ENCODE results near the gene ADGRB3. TPM values are rescaled to one million over a fixed set of nuclear protein-coding genes. Genes with fewer than 3 reads are reported as not detected.

ADGRB3 gene
- total RNA-seq, 3 donors from 2014 or later: 1.1 to 2.3 (median 1.2) TPM

GRCh38 chr6:69366831-69367230 is 731.7 kb downstream of the ADGRB3 start:
- intact Hi-C loops (cut with DNase I; ENCODE audit: low total_unique reads): no loop called here
- no peaks in the 10 kb centered on the region for H3K27me3 ChIP-seq
- no peak overlapping the region for H3K4me3 ChIP-seq
- no peak for DNase-seq (ENCODE audit: low spot score in 2 of 2)
- H3K4me1 ChIP-seq: no peaks in the 10 kb centered on the region
- TF ChIP-seq CTCF (IDR thresholded peaks at IDR 0.05) (no peak), POLR2AphosphoS5 (IDR thresholded peaks at IDR 0.05) (no peak), POLR2A (IDR thresholded peaks at IDR 0.05) (no peak)
- no peak overlapping the region for H3K27ac ChIP-seq
- no peaks in the 10 kb centered on the region for H3K36me3 ChIP-seq
- H3K9me3 ChIP-seq: no peaks in the 10 kb centered on the region

DNA sequence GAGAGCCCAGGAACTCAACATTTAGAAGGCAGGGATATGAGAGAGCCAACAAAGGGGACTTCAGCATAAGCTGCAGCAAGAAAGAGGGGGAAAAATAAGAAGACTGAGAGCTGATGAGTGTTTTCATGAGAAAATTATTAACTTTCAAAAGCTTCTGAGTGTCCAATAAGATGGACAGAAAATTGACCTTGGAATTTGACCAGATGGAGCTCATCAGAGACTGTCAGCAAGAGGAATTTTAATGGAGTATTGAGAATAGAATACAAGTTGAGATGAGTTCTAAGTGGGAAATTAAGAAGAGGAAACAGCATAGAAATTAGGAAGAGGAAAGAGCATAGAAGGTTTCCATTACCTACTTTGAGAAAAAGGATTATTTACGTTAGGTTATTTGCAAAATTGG is 733.5 kb downstream of the ADGRB3 start:
- H3K27me3 ChIP-seq: no peaks in the 10 kb centered on the region
- H3K36me3 ChIP-seq: no peaks in the 10 kb centered on the region
- H3K27ac ChIP-seq: no peak overlapping the region
- H3K4me3 ChIP-seq: no peak overlapping the region
- H3K4me1 ChIP-seq: no peaks in the 10 kb centered on the region
- no peak for DNase-seq (ENCODE audit: low spot score in 2 of 2)
- intact Hi-C loops (cut with DNase I; ENCODE audit: low total_unique reads): no loop called here
- TF ChIP-seq CTCF (IDR thresholded peaks at IDR 0.05) (no peak), POLR2AphosphoS5 (IDR thresholded peaks at IDR 0.05) (no peak), POLR2A (IDR thresholded peaks at IDR 0.05) (no peak)
- no peaks in the 10 kb centered on the region for H3K9me3 ChIP-seq

- TF ChIP-seq POLR2A (IDR thresholded peaks at IDR 0.05): no peak
- H3K27me3 ChIP-seq: no peaks in the 10 kb centered on the region
- no peaks in the 10 kb centered on the region for H3K36me3 ChIP-seq
- DNase-seq (ENCODE audit: low spot score in 2 of 2): no peak
- no peaks in the 10 kb centered on the region for H3K4me1 ChIP-seq
- intact Hi-C loops (cut with DNase I; ENCODE audit: low total_unique reads): no loop called here
- H3K4me3 ChIP-seq: no peak overlapping the region
- H3K9me3 ChIP-seq: no peaks in the 10 kb centered on the region
- H3K27ac ChIP-seq: no peak overlapping the region
Measured at GRCh38 chr6:69370763-69371162, 735.7 kb downstream of the ADGRB3 start.

DNA sequence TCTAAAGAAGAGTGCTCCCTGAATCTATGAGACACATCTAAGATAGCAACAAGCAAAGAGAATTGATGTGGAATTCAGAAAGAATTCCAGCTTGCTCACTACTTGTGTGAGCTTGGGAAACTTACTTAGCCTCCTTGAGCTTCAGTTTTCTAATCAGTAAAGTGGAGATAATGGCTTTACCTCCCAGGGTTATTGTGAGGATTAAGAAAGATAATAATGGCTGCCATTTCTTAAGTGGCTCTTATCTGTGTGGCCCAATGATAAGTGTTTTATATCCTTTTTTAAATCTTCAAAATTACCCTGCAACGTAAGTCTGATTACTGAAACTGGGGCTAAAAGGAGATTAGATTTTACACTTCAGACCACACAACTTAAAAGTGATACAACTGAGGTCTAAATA is 743.2 kb downstream of the ADGRB3 start:
- H3K27me3 ChIP-seq: no peaks in the 10 kb centered on the region
- H3K27ac ChIP-seq: no peak overlapping the region
- DNase-seq (ENCODE audit: low spot score in 2 of 2): no peak
- TF ChIP-seq POLR2AphosphoS5 (IDR thresholded peaks at IDR 0.05) (no peak), CTCF (IDR thresholded peaks at IDR 0.05) (no peak), POLR2A (IDR thresholded peaks at IDR 0.05) (no peak)
- no peak overlapping the region for H3K4me3 ChIP-seq
- no peaks in the 10 kb centered on the region for H3K36me3 ChIP-seq
- no peaks in the 10 kb centered on the region for H3K4me1 ChIP-seq
- intact Hi-C loops (cut with DNase I; ENCODE audit: low total_unique reads): no loop called here
- H3K9me3 ChIP-seq: no peaks in the 10 kb centered on the region

DNA sequence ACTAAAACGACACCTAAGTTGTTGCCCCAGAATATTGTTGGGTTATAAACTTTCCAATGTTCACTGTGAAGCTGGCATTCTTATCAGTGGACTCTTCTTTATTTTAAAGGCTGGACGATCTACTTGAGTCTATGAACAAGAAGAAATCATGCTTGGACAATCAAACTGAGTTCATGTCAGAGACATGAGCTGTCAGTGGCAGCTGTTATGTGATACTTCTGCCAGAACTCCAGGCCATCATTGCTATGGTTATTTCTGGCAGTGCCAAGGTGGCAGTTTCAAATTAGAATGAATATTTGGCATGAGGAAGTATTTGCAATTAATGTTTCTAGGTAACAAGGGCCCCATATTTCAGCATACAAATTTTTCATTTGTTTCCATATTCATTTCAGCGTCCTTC is 744.4 kb downstream of the ADGRB3 start:
- no peak overlapping the region for H3K27ac ChIP-seq
- no peaks in the 10 kb centered on the region for H3K9me3 ChIP-seq
- no peaks in the 10 kb centered on the region for H3K27me3 ChIP-seq
- H3K4me3 ChIP-seq: no peak overlapping the region
- TF ChIP-seq POLR2AphosphoS5 (IDR thresholded peaks at IDR 0.05): no peak
- no peak for TF ChIP-seq CTCF (IDR thresholded peaks at IDR 0.05)
- TF ChIP-seq POLR2A (IDR thresholded peaks at IDR 0.05): no peak
- intact Hi-C loops (cut with DNase I; ENCODE audit: low total_unique reads): no loop called here
- no peaks in the 10 kb centered on the region for H3K36me3 ChIP-seq
- no peak for DNase-seq (ENCODE audit: low spot score in 2 of 2)
- H3K4me1 ChIP-seq: no peaks in the 10 kb centered on the region

DNA sequence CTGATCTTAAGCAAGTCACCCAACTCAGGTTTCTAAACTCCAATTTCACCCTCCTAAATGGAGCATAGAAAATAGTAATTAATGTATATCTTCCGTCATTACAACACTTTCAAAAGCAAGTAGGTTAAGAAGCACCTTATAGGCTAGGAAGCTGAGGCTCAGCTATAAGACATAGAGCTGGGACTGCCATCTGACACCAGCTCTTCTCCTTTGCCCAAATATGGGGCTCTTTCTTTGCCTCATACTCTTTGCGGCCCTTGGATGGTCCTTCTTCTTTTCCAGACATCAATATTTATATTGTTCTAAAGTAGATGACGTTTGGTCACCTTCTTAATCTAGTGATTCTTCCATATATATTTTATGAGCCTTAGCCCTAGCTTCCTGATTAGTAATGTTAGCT is 748.5 kb downstream of the ADGRB3 start:
- Histone ChIP-seq H3K4me1 (no peaks in the 10 kb centered on the region), H3K4me3 (no peak overlapping the region), H3K27ac (no peak overlapping the region), H3K36me3 (no peaks in the 10 kb centered on the region), H3K9me3 (no peaks in the 10 kb centered on the region), H3K27me3 (no peaks in the 10 kb centered on the region)
- no peak for DNase-seq (ENCODE audit: low spot score in 2 of 2)
- TF ChIP-seq CTCF (IDR thresholded peaks at IDR 0.05): no peak
- no peak for TF ChIP-seq POLR2AphosphoS5 (IDR thresholded peaks at IDR 0.05)
- no peak for TF ChIP-seq POLR2A (IDR thresholded peaks at IDR 0.05)
- intact Hi-C loops (cut with DNase I; ENCODE audit: low total_unique reads): no loop called here

All from breast epithelium (tissue), 4 donors.